ENCODE results near the gene IPO13. TPM values are rescaled to one million over a fixed set of nuclear protein-coding genes. Genes with fewer than 3 reads are reported as not detected.

IPO13 gene
- total and polyA plus RNA-seq, 2 donors (not counting 1 experiment from before 2014, with no cell fraction given) = 12.8 to 18.5 TPM

DNA sequence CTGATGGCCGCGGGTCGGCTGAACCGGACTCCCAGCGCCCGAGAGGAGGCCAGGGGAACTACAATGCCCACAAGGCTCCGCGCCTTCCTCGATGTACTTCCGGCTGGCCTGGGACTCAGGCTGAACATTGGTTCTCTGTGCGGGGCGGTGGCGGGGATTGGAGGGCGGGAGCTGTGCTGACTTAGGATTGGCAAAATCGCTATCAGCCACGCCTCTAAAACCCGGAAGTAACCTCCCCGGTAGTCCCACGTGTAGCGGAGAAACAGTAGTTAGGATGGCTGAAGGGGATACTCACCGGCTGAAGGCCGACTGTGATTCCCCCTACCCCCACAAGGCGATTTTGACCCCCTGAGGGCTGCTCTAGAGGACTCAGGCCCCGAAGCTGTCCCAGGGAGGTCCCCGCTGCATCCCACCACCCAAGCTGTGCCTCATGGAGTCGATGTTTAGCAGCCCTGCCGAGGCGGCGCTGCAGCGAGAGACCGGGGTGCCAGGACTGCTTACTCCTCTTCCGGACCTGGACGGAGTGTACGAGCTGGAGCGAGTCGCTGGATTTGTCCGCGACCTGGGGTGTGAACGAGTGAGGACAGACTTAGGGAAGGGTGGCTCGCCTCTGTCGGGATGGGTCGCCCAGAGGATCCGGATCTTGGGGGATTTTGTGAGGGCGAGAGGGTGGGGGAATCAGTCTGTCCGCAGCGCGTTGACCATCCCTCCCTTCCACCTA is 23.2 kb downstream of the IPO13 start, which contains the start of gene DPH2:
DPH2 (plus strand) TSS at position 265 of the 721 bp plus-strand sequence; CDS start at position 431, 166 bp downstream.
- DNase-seq (ENCODE audit: low read depth in 2 of 2) = peak; percentile 97
- no peak for TF ChIP-seq EZH2 (IDR thresholded peaks at IDR 0.05; ENCODE audit: low read length, missing control alignments)
- TF ChIP-seq CTCF (conservative IDR thresholded peaks at IDR 0.05 in 1 of 2, IDR thresholded peaks at IDR 0.05 in 1 of 2; ENCODE audit: low read depth in 1 of 2, low read length in 2 of 2) = peak in 1 of 2 donors; percentile 6
- H3K27ac ChIP-seq (ENCODE audit: insufficient read depth, low read length) = peak within 1 kb of the TSS; percentile 46
- H3K27me3 ChIP-seq (ENCODE audit: control insufficient read depth, insufficient read depth, low read length) = no peaks in the 10 kb centered on the region
- H4K20me1 ChIP-seq (ENCODE audit: control insufficient read depth, extremely low read depth, insufficient read depth, low read length) = no peaks in the 10 kb centered on the region
- peak within 1 kb of the TSS; percentile 60 for H3K9ac ChIP-seq (ENCODE audit: insufficient read depth, low read length)
- H3K4me1 ChIP-seq (ENCODE audit: control insufficient read depth, extremely low read depth, insufficient read depth, low read length) = peaks cover 6% of the 10 kb centered on the region
- peaks cover 6% of the 10 kb centered on the region for H3K36me3 ChIP-seq (ENCODE audit: control insufficient read depth, insufficient read depth, low read length)
- H3K4me3 ChIP-seq (replicated peaks in 1 of 4; ENCODE audit: control extremely low read depth in 1 of 4, insufficient read depth in 1 of 4, low read depth in 3 of 4, low read length in 4 of 4) = peak within 1 kb of the TSS; percentile 77 to 97 (median 92)
- H3K9me3 ChIP-seq (ENCODE audit: control insufficient read depth, insufficient read depth, low read depth, low read length) = no peaks in the 10 kb centered on the region
- H2AFZ ChIP-seq (ENCODE audit: low read length) = peak within 1 kb of the TSS; percentile 87
- H3K79me2 ChIP-seq (ENCODE audit: control insufficient read depth, insufficient read depth, low read length) = peaks cover 5% of the 10 kb centered on the region
- peak within 1 kb of the TSS; percentile 60 for H3K4me2 ChIP-seq (ENCODE audit: extremely low read depth, insufficient read depth, low read length)

DNA sequence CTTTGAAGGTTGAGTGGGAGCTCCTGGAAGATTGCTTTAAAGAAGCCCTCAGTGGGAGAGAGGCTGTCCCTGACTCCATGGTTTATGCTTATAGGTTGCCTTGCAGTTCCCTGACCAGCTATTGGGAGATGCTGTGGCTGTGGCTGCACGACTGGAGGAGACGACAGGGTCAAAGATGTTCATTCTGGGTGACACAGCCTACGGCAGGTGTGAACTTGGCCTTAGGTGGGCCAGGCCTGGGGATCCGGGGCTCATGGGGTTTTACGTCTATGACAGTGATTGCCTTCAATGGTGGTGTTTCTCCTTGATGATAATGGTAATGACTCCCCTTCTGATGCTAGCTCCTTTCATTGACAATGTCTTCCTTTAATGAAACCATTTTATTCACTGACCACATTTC is 23.8 kb downstream of the IPO13 start:
- peaks cover 6% of the 10 kb centered on the region for H3K36me3 ChIP-seq (ENCODE audit: control insufficient read depth, insufficient read depth, low read length)
- peak overlapping the region; percentile 60 for H3K9ac ChIP-seq (ENCODE audit: insufficient read depth, low read length)
- H3K4me2 ChIP-seq (ENCODE audit: extremely low read depth, insufficient read depth, low read length) = peak overlapping the region; percentile 57
- no peaks in the 10 kb centered on the region for H4K20me1 ChIP-seq (ENCODE audit: control insufficient read depth, extremely low read depth, insufficient read depth, low read length)
- H3K27ac ChIP-seq (ENCODE audit: insufficient read depth, low read length) = peak overlapping the region; percentile 46
- no peaks in the 10 kb centered on the region for H3K27me3 ChIP-seq (ENCODE audit: control insufficient read depth, insufficient read depth, low read length)
- H3K79me2 ChIP-seq (ENCODE audit: control insufficient read depth, insufficient read depth, low read length) = peaks cover 11% of the 10 kb centered on the region
- DNase-seq (ENCODE audit: low read depth in 2 of 2) = no peak
- no peak overlapping the region for H2AFZ ChIP-seq (ENCODE audit: low read length)
- peaks cover 6% of the 10 kb centered on the region for H3K4me1 ChIP-seq (ENCODE audit: control insufficient read depth, extremely low read depth, insufficient read depth, low read length)
- H3K9me3 ChIP-seq (ENCODE audit: control insufficient read depth, insufficient read depth, low read depth, low read length) = no peaks in the 10 kb centered on the region
- TF ChIP-seq EZH2 (IDR thresholded peaks at IDR 0.05; ENCODE audit: low read length, missing control alignments) = no peak
- TF ChIP-seq CTCF (conservative IDR thresholded peaks at IDR 0.05 in 1 of 2, IDR thresholded peaks at IDR 0.05 in 1 of 2; ENCODE audit: low read depth in 1 of 2, low read length in 2 of 2) = no peak
- H3K4me3 ChIP-seq (replicated peaks in 1 of 4; ENCODE audit: control extremely low read depth in 1 of 4, insufficient read depth in 1 of 4, low read depth in 3 of 4, low read length in 4 of 4) = peak overlapping the region; percentile 77 to 97 (median 92)

- Histone ChIP-seq H4K20me1 (ENCODE audit: control insufficient read depth, extremely low read depth, insufficient read depth, low read length) (no peaks in the 10 kb centered on the region), H2AFZ (ENCODE audit: low read length) (no peak overlapping the region), H3K9ac (ENCODE audit: insufficient read depth, low read length) (no peak overlapping the region), H3K36me3 (ENCODE audit: control insufficient read depth, insufficient read depth, low read length) (peaks cover 6% of the 10 kb centered on the region), H3K4me3 (replicated peaks in 1 of 4; ENCODE audit: control extremely low read depth in 1 of 4, insufficient read depth in 1 of 4, low read depth in 3 of 4, low read length in 4 of 4) (peak overlapping the region; percentile 77 to 97 (median 92)), H3K4me1 (ENCODE audit: control insufficient read depth, extremely low read depth, insufficient read depth, low read length) (peaks cover 6% of the 10 kb centered on the region), H3K79me2 (ENCODE audit: control insufficient read depth, insufficient read depth, low read length) (peaks cover 15% of the 10 kb centered on the region), H3K9me3 (ENCODE audit: control insufficient read depth, insufficient read depth, low read depth, low read length) (no peaks in the 10 kb centered on the region), H3K27ac (ENCODE audit: insufficient read depth, low read length) (no peak overlapping the region), H3K4me2 (ENCODE audit: extremely low read depth, insufficient read depth, low read length) (peak overlapping the region; percentile 57), H3K27me3 (ENCODE audit: control insufficient read depth, insufficient read depth, low read length) (no peaks in the 10 kb centered on the region)
- no peak for DNase-seq (ENCODE audit: low read depth in 2 of 2)
- TF ChIP-seq CTCF (conservative IDR thresholded peaks at IDR 0.05 in 1 of 2, IDR thresholded peaks at IDR 0.05 in 1 of 2; ENCODE audit: low read depth in 1 of 2, low read length in 2 of 2) (no peak), EZH2 (IDR thresholded peaks at IDR 0.05; ENCODE audit: low read length, missing control alignments) (no peak)
Observed at GRCh38 chr1:43970911-43971310, 24.2 kb downstream of the IPO13 start.
